ENCODE results near the gene GPR25.

GPR25 gene

DNA sequence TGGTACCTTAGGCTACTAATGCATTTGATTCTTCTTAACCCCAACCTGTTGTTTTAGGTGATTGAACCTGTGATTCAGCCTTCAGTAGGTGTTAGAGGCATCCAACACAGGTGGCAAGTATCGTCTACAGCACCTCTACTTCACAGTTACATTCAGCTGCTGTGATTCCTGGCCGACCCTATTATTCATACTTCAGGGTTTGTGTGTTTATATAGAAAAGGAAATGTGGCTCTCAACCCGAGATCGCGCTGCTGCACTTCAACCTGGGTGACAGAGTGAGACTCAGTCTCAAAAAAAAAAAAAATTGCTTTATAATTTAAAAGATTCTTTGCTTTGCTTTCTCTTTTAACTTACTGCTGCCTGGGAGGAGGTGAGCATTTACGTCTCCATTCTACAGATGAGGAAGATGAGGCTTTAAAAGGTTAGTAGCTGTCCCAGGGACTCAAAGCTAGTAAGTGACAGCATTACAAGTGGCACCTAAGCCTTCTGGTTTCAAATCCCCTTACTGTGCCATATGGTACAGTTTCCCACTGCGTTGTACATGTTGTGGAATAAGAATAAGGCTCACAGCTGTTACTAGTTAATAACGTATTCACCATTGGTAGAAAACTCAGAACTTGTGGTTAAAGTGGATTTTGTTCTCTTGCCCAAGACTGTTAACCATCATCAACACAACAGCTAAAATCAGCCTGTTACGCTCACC, 9.9 kb upstream of the GPR25 start:
- TF ChIP-seq, protein P1, sequence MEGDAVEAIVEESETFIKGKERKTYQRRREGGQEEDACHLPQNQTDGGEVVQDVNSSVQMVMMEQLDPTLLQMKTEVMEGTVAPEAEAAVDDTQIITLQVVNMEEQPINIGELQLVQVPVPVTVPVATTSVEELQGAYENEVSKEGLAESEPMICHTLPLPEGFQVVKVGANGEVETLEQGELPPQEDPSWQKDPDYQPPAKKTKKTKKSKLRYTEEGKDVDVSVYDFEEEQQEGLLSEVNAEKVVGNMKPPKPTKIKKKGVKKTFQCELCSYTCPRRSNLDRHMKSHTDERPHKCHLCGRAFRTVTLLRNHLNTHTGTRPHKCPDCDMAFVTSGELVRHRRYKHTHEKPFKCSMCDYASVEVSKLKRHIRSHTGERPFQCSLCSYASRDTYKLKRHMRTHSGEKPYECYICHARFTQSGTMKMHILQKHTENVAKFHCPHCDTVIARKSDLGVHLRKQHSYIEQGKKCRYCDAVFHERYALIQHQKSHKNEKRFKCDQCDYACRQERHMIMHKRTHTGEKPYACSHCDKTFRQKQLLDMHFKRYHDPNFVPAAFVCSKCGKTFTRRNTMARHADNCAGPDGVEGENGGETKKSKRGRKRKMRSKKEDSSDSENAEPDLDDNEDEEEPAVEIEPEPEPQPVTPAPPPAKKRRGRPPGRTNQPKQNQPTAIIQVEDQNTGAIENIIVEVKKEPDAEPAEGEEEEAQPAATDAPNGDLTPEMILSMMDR (IDR thresholded peaks at IDR 0.05; ENCODE audit: low read depth, low read length): no peak
- no peak overlapping the region for H3K4me3 ChIP-seq (ENCODE audit: low read depth, low read length)

DNA sequence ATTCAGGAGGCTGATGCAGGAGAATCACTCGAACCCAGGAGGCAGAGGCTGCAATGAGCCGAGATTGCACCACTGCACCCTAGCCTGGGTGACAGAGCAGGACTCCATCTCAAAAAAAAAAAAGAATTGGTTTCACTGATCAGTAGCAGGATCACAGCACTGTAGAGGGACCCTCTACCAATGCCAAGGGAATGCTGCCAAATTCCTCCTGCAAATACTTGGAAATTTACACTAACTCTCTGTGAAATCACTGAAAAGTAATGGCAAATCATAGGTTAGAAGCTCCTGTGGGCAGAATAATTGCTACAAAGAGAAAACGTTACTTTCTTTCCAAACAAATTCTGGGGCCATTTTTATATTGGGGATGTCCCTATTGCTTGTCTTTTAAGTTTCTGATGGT, 6.7 kb upstream of the GPR25 start:
- TF ChIP-seq, protein P1 (IDR thresholded peaks at IDR 0.05; ENCODE audit: low read depth, low read length): no peak
- H3K4me3 ChIP-seq (ENCODE audit: low read depth, low read length): no peak overlapping the region

DNA sequence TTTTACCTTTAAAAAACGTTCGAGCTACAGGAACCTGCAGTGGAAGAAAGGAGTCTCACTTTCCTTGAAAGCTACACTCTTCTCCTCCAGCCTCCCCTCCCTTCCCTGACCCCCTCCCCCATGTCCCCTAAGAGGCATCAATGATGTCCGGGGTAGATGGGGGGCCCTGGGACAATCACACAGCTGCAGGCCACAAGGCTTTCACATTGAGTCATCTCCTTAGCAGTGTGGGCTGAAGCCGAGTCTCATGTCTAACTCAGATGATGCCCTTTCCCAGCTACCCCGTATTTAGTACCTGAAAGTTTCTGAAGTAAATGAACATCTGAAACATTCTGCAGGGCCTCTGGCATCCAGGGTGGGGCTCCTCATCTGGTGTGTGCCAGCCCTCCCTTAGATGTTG, 6.3 kb upstream of the GPR25 start:
- H3K4me3 ChIP-seq (ENCODE audit: low read depth, low read length): no peak overlapping the region
- TF ChIP-seq, protein P1 (IDR thresholded peaks at IDR 0.05; ENCODE audit: low read depth, low read length): no peak

GRCh38 chr1:200867018-200867811, 5.6 kb upstream of the GPR25 start:
- no peak overlapping the region for H3K4me3 ChIP-seq (ENCODE audit: low read depth, low read length)
- TF ChIP-seq, protein P1 (IDR thresholded peaks at IDR 0.05; ENCODE audit: low read depth, low read length): no peak

DNA sequence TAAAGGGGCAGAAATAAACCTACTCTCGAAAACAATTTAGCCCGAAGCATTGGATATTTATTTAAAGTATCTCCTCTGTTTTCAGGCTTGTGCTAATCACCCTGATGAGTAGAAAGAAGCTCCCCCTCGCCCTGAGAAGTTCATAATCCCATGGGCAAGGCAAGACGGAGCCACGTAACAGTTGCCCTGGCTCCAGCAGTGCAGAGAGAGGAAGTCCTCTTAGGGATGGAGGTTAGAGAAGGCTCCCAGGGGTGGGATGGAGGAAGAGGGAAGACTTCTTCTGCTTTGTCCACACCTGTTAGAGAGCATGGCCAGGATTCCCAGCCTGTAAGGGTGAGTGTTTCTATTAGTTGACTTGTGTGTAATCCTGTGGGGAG, 3.4 kb upstream of the GPR25 start:
- H3K4me3 ChIP-seq (ENCODE audit: low read depth, low read length): no peak overlapping the region
- TF ChIP-seq, protein P1 (IDR thresholded peaks at IDR 0.05; ENCODE audit: low read depth, low read length): no peak

DNA sequence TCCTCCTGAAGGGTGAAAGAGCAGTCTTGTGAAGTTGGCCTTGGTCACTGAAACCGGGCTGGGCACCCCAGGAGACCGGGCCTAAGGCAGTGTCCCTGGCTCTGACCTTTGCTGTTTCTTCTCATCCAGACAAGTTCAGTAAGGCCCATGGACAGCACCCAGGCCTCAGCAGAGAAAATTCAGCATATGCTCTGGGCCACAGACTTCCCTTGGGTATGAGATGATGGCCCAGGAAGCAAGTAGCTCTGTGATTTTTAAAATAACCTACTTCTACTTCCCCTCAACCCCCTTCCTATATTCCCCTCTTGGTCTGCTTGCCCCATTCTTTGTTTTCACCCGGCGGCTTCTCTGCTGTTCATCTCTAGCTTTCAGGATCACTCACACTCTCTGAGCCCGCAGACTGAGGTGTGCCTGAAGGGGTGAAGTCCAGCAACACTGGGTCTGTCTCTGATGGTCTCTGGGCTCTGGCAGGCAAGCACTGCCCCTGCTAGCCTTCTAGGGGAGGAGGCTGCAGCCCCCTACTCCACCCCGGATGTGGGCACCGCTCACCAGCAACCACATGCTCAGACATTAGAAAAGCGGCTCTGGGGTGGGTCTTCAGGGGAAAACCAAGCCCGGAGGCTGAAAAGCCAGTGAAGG, 2.9 kb upstream of the GPR25 start:
- H3K4me3 ChIP-seq (ENCODE audit: low read depth, low read length): no peak overlapping the region
- TF ChIP-seq, protein P1 (IDR thresholded peaks at IDR 0.05; ENCODE audit: low read depth, low read length): no peak

All from WI38 (cell line).